ENCODE results near the gene PRR15L.

GRCh38 chr17:47981462-47981861, 23.8 kb upstream of the PRR15L start:
- TF ChIP-seq CTCF (IDR thresholded peaks at IDR 0.05), result no peak
- no peak for TF ChIP-seq POLR2A (IDR thresholded peaks at IDR 0.05)
